Measurements from ENCODE around the gene THSD4. TPM values are rescaled to one million over a fixed set of nuclear protein-coding genes. Genes with fewer than 3 reads are reported as not detected.

Gene THSD4
- total and polyA plus RNA-seq, 7 donors = 0.21 to 3.1 (median 1.8) TPM

DNA sequence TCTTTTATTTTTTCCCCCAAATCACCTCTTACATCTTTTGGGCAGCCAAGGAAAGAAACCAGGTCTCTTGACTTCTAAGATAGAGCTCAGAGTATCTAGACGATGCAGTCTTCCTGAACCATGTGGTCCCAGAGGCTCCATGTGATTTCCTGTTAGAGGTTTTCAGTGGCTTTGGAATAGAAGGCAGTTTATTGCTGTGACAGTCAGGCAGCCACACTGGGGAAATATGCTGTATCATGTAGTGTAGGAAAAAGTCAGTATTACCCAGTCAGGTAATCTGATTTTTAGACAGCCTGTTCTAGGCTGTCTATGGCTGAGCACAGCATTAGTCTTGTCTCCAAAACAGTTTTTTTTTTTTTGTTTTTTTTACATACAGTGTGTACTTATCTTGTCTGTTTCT lies 294.3 kb downstream of the THSD4 start:
- Histone ChIP-seq H3K4me1 (peaks cover under 1% of the 10 kb centered on the region), H3K27ac (no peak overlapping the region), H3K4me3 (no peak overlapping the region), H3K27me3 (ENCODE audit: insufficient read depth in 3 of 3, low read length in 2 of 3) (no peaks in the 10 kb centered on the region), H3K9me3 (no peaks in the 10 kb centered on the region), H3K36me3 (ENCODE audit: insufficient read depth in 1 of 2, low read depth in 1 of 2) (no peaks in the 10 kb centered on the region)
- ATAC-seq = no peak
- WGBS, 3 donors = 42 to 67% (median 46%) methylated on average over 1 of the region's 1 CpG
- TF ChIP-seq, protein P1, sequence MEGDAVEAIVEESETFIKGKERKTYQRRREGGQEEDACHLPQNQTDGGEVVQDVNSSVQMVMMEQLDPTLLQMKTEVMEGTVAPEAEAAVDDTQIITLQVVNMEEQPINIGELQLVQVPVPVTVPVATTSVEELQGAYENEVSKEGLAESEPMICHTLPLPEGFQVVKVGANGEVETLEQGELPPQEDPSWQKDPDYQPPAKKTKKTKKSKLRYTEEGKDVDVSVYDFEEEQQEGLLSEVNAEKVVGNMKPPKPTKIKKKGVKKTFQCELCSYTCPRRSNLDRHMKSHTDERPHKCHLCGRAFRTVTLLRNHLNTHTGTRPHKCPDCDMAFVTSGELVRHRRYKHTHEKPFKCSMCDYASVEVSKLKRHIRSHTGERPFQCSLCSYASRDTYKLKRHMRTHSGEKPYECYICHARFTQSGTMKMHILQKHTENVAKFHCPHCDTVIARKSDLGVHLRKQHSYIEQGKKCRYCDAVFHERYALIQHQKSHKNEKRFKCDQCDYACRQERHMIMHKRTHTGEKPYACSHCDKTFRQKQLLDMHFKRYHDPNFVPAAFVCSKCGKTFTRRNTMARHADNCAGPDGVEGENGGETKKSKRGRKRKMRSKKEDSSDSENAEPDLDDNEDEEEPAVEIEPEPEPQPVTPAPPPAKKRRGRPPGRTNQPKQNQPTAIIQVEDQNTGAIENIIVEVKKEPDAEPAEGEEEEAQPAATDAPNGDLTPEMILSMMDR (IDR thresholded peaks at IDR 0.05) = no peak
- intact Hi-C loops (cut with DNase I) = no loop called here
- DNase-seq = no peak

DNA sequence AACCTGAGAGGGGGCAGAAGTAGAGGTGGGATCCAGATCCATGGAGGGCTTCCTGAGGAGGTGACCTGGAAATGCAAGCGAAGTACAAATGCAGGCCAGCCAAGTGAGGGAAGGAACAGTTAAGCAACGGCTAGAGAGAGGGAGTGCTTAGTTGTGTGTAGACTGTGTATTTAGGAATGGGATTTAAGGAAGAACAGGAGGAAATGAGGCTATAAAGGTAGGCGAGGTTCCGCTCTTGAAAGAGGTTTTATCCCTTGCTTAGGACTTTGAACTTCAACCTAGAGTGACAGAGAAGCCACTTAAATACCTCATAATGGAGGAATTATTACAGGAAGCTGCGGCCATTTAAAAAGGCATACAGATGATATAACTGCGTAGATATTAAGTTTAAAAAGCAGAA lies 295.1 kb downstream of the THSD4 start:
- DNase-seq = no peak
- no peak overlapping the region for H3K4me3 ChIP-seq
- TF ChIP-seq, protein P1 (IDR thresholded peaks at IDR 0.05) = no peak
- WGBS, 3 donors = 90 to 99% (median 90%) methylated on average over 6 of the region's 6 CpGs
- H3K27ac ChIP-seq = no peak overlapping the region
- intact Hi-C loops (cut with DNase I) = no loop called here
- ATAC-seq = no peak
- H3K27me3 ChIP-seq (ENCODE audit: insufficient read depth in 3 of 3, low read length in 2 of 3) = no peaks in the 10 kb centered on the region
- H3K4me1 ChIP-seq = peaks cover 4% of the 10 kb centered on the region
- no peaks in the 10 kb centered on the region for H3K36me3 ChIP-seq (ENCODE audit: insufficient read depth in 1 of 2, low read depth in 1 of 2)
- H3K9me3 ChIP-seq = no peaks in the 10 kb centered on the region

DNA sequence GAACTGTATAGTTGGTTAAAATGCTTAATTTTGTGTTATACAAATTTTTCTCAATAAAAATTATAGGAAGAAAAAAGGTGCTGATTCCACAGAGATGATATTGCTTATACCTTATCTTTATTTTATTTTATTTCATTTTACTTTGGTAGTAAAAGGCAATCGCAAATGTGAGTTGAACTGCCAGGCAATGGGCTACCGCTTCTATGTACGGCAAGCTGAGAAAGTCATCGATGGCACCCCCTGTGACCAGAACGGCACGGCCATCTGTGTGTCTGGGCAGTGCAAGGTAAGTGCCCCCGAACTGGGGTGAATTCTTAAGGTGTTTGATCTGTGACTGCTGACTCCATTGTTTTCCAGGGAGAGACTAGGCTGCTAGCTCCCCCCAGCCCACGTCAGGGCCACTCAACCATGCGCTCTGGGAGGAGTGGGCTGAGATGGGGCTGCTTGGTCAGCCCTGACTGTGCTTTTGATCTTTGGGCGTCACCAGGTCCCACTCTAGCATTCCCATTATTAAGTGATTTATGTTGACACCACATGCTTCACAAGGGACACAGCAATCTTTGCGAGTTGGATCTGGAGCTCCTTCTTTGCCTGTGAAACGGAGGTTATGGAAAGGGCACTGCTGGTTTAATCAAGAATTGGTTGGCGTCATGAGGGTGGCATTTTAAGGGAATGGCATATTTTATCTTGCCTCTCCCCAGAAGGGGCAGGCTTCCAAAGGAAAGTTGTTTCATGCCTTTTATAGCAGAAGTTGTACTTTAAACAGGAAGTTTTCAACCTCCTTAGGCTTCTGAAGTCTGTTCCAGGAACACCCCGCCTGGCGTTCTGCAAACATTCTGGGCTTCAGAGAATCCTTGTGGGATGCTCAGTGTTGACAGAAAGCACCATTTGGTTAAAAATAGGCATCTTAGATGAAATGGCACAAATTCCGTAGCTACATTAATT lies 296.5 kb downstream of the THSD4 start:
- no peak overlapping the region for H3K27ac ChIP-seq
- intact Hi-C loops (cut with DNase I) = no loop called here
- H3K36me3 ChIP-seq (ENCODE audit: insufficient read depth in 1 of 2, low read depth in 1 of 2) = no peaks in the 10 kb centered on the region
- peaks cover 4% of the 10 kb centered on the region for H3K4me1 ChIP-seq
- no peak overlapping the region for H3K4me3 ChIP-seq
- 76 to 79% (median 77%) methylated on average over 16 of the region's 16 CpGs for WGBS, 3 donors
- DNase-seq = no peak
- no peak for ATAC-seq
- no peaks in the 10 kb centered on the region for H3K27me3 ChIP-seq (ENCODE audit: insufficient read depth in 3 of 3, low read length in 2 of 3)
- H3K9me3 ChIP-seq = no peaks in the 10 kb centered on the region
- TF ChIP-seq, protein P1 (IDR thresholded peaks at IDR 0.05) = no peak

DNA sequence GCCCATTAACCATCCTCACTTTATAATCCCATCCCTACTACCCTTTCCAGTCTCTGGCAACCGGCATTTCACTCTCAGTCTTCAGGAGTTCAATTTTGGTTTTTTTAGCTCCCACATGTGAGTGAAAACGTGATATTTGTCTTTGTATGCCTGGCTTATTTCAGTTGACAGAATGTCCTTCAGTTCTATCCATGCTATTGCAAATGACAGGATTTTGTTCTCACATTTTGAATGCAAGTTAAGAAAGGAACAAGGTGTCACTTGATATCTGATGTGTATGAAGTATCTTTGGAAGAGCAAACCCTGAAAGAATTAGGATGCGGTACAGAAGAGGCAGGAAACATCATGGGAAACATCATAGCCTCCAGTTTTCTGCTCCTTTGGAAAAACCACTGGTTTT lies 298.1 kb downstream of the THSD4 start:
- H3K9me3 ChIP-seq = no peaks in the 10 kb centered on the region

More for the DNA sequence above, 298.1 kb downstream of the THSD4 start:
- TF ChIP-seq, protein P1 (IDR thresholded peaks at IDR 0.05) = no peak
- 87 to 92% (median 91%) methylated on average over 3 of the region's 3 CpGs for WGBS, 3 donors
- no peaks in the 10 kb centered on the region for H3K36me3 ChIP-seq (ENCODE audit: insufficient read depth in 1 of 2, low read depth in 1 of 2)
- peaks cover 4% of the 10 kb centered on the region for H3K4me1 ChIP-seq
- no peak overlapping the region for H3K27ac ChIP-seq
- DNase-seq (no peak), ATAC-seq (no peak)
- intact Hi-C loops (cut with DNase I) = no loop called here
- H3K27me3 ChIP-seq (ENCODE audit: insufficient read depth in 3 of 3, low read length in 2 of 3) = no peaks in the 10 kb centered on the region
- H3K4me3 ChIP-seq = no peak overlapping the region
